HG03558 (cell line): ENCODE data around the gene POR.
A peak's percentile ranks its signal among the peaks of the same experiment; 100 is the strongest.

ENCODE experiments used
- ATAC-seq: cut with Tn5 transposase; IDR thresholded peaks from one replicate; pipeline ENCODE4 v1.9.1; 2021; ENCODE audit warnings: moderate number of reproducible peaks; ENCODE audit not compliant: unreplicated experiment; ENCODE audit errors: extremely low read depth

The POR gene

GRCh38 chr7:75914169-75914654, 743 bp upstream of the POR start:
- no peak for ATAC-seq

- ATAC-seq: no peak
These were observed 631 bp downstream of the POR start for GRCh38 chr7:75915416-75916156.

- ATAC-seq: no peak
These were observed 1.3 kb downstream of the POR start for GRCh38 chr7:75916259-75916658.

- no peak for ATAC-seq
These were observed 2.0 kb downstream of the POR start for GRCh38 chr7:75916685-75917634.

- no peak for ATAC-seq
These were observed 5.6 kb downstream of the POR start for GRCh38 chr7:75920431-75921161.

- ATAC-seq: no peak
These were observed 6.5 kb downstream of the POR start for GRCh38 chr7:75921479-75921878.

GRCh38 chr7:75922966-75923603, 8.1 kb downstream of the POR start:
- ATAC-seq: no peak

- no peak for ATAC-seq
These were observed 9.3 kb downstream of the POR start for GRCh38 chr7:75924256-75924655.

GRCh38 chr7:75924889-75925288, 9.9 kb downstream of the POR start:
- no peak for ATAC-seq

- ATAC-seq: no peak
These were observed 10.9 kb downstream of the POR start for GRCh38 chr7:75925717-75926435.

GRCh38 chr7:75928568-75928914, 13.6 kb downstream of the POR start:
- ATAC-seq: peak; percentile 77

- ATAC-seq: no peak
These were observed 16.7 kb downstream of the POR start for GRCh38 chr7:75931680-75932079.

GRCh38 chr7:75937958-75938786, 23.2 kb downstream of the POR start:
- ATAC-seq: no peak

GRCh38 chr7:75938921-75939320, 24.0 kb downstream of the POR start:
- ATAC-seq: no peak

GRCh38 chr7:75943864-75944263, 28.9 kb downstream of the POR start:
- ATAC-seq: no peak

- ATAC-seq: no peak
These were observed 29.6 kb downstream of the POR start for GRCh38 chr7:75944507-75944906.

GRCh38 chr7:75945297-75946168, 30.6 kb downstream of the POR start:
- no peak for ATAC-seq
